Hepatocyte (in vitro differentiated cells): ENCODE measurements around the gene SLC6A12.

Experiments used
- CTCF ChIP-seq: fragments of 200-600 bp; sonication (generic); IDR thresholded peaks from 2 replicates; pipeline ENCODE4 v1.5.1; 2016; ENCODE audit warnings: antibody characterized with exemption, mild to moderate bottlenecking; ENCODE audit not compliant: poor library complexity
- EZH2 ChIP-seq: fragments of 200-600 bp; sonication (generic); IDR thresholded peaks from 2 replicates; pipeline ENCODE4 v1.6.1; 2016; ENCODE audit warnings: antibody characterized with exemption, mild to moderate bottlenecking, borderline replicate concordance
- EZH2phosphoT487 ChIP-seq: fragments of 200-600 bp; sonication (generic); IDR thresholded peaks from one replicate; pipeline ENCODE4 v1.6.1; 2018; ENCODE audit warnings: antibody characterized with exemption, mild to moderate bottlenecking, low read depth, moderate library complexity; ENCODE audit not compliant: unreplicated experiment, severe bottlenecking

GRCh38 chr12:243381-243780 lies 29.4 kb upstream of the SLC6A12 start:
- no peak for TF ChIP-seq CTCF
- TF ChIP-seq EZH2, result no peak
- TF ChIP-seq EZH2phosphoT487, result no peak
